Measurements from ENCODE around the gene SCARB2. TPM values are rescaled to one million over a fixed set of nuclear protein-coding genes. Genes with fewer than 3 reads are reported as not detected.

SCARB2 gene
- total RNA-seq, 1 experiment from 2014 or later: 51.3 TPM

DNA sequence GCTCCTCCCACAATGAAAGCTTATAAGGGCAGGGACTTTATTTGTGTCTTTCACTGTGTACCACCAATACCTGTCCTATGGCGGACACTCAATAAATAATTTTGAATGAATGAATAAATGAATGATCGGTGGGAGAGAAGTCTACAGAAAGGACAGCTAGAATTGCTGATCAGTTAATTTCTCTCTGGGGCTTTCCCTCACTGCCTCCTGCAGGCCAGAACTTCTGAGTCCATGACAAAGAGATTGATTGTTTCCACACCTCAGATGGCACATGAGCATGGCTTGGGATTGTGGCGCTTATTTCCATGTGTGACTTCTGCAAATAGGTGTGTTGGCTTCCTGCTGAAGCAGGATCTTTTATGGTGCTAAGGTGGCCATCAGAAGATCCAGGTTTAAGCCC, 44.2 kb upstream of the SCARB2 start:
- no peaks in the 10 kb centered on the region for H3K9me3 ChIP-seq (ENCODE audit: control insufficient read depth in 1 of 2, insufficient read depth in 1 of 2, low read depth in 1 of 2, low read length in 2 of 2)
- ATAC-seq: no peak
- H2AFZ ChIP-seq (ENCODE audit: low read depth, low read length, poor library complexity, severe bottlenecking): no peak overlapping the region
- no peaks in the 10 kb centered on the region for H4K20me1 ChIP-seq (ENCODE audit: insufficient read depth)
- no peak overlapping the region for H3K9ac ChIP-seq (ENCODE audit: low read length)
- CTCF ChIA-PET: interaction anchor here (1.5 kb wide), 1 partner anchor 120 kb away, joined by 3 read pairs; no protein-coding TSS in a partner anchor
- TF ChIP-seq SIN3A (IDR thresholded peaks at IDR 0.05; ENCODE audit: low read depth): no peak
- no peak for TF ChIP-seq RAD21 (IDR thresholded peaks at IDR 0.05; ENCODE audit: low read depth)
- no peak for TF ChIP-seq YY1 (IDR thresholded peaks at IDR 0.05; ENCODE audit: extremely low read depth, insufficient replicate concordance, low read depth, low read length)
- no peak for TF ChIP-seq CBX3 (IDR thresholded peaks at IDR 0.05; ENCODE audit: low read depth)
- TF ChIP-seq ZFX (IDR thresholded peaks at IDR 0.05): no peak
- no peak for TF ChIP-seq FOSL1 (IDR thresholded peaks at IDR 0.05; ENCODE audit: low read depth)
- TF ChIP-seq EZH2 (IDR thresholded peaks at IDR 0.05): no peak
- TF ChIP-seq, protein P1, sequence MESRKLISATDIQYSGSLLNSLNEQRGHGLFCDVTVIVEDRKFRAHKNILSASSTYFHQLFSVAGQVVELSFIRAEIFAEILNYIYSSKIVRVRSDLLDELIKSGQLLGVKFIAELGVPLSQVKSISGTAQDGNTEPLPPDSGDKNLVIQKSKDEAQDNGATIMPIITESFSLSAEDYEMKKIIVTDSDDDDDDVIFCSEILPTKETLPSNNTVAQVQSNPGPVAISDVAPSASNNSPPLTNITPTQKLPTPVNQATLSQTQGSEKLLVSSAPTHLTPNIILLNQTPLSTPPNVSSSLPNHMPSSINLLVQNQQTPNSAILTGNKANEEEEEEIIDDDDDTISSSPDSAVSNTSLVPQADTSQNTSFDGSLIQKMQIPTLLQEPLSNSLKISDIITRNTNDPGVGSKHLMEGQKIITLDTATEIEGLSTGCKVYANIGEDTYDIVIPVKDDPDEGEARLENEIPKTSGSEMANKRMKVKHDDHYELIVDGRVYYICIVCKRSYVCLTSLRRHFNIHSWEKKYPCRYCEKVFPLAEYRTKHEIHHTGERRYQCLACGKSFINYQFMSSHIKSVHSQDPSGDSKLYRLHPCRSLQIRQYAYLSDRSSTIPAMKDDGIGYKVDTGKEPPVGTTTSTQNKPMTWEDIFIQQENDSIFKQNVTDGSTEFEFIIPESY (IDR thresholded peaks at IDR 0.05; ENCODE audit: extremely low read depth, insufficient replicate concordance, low read length): no peak
- TF ChIP-seq, protein P2, sequence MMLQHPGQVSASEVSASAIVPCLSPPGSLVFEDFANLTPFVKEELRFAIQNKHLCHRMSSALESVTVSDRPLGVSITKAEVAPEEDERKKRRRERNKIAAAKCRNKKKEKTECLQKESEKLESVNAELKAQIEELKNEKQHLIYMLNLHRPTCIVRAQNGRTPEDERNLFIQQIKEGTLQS (IDR thresholded peaks at IDR 0.05): no peak
- TF ChIP-seq, protein P3, sequence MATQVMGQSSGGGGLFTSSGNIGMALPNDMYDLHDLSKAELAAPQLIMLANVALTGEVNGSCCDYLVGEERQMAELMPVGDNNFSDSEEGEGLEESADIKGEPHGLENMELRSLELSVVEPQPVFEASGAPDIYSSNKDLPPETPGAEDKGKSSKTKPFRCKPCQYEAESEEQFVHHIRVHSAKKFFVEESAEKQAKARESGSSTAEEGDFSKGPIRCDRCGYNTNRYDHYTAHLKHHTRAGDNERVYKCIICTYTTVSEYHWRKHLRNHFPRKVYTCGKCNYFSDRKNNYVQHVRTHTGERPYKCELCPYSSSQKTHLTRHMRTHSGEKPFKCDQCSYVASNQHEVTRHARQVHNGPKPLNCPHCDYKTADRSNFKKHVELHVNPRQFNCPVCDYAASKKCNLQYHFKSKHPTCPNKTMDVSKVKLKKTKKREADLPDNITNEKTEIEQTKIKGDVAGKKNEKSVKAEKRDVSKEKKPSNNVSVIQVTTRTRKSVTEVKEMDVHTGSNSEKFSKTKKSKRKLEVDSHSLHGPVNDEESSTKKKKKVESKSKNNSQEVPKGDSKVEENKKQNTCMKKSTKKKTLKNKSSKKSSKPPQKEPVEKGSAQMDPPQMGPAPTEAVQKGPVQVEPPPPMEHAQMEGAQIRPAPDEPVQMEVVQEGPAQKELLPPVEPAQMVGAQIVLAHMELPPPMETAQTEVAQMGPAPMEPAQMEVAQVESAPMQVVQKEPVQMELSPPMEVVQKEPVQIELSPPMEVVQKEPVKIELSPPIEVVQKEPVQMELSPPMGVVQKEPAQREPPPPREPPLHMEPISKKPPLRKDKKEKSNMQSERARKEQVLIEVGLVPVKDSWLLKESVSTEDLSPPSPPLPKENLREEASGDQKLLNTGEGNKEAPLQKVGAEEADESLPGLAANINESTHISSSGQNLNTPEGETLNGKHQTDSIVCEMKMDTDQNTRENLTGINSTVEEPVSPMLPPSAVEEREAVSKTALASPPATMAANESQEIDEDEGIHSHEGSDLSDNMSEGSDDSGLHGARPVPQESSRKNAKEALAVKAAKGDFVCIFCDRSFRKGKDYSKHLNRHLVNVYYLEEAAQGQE (IDR thresholded peaks at IDR 0.05; ENCODE audit: low read depth): no peak
- no peak for TF ChIP-seq ELF1 (IDR thresholded peaks at IDR 0.05; ENCODE audit: borderline replicate concordance, low read depth)
- no peak for TF ChIP-seq SRF (IDR thresholded peaks at IDR 0.05; ENCODE audit: low read depth)
- H3K4me3 ChIP-seq (replicated peaks in 1 of 2; ENCODE audit: low read depth in 1 of 2, low read length in 2 of 2): no peak overlapping the region
- RAD21 ChIA-PET (ENCODE audit: low non-redundant PET in 1 of 2, low total read pairs in 2 of 2, uncharacterized antibody in 2 of 2, unreplicated experiment in 2 of 2): no interaction called here
- H3K27ac ChIP-seq (ENCODE audit: low read depth, low read length): no peak overlapping the region
- no peaks in the 10 kb centered on the region for H3K9me2 ChIP-seq (ENCODE audit: insufficient read depth)
- no peaks in the 10 kb centered on the region for H3K27me3 ChIP-seq (ENCODE audit: insufficient read depth, low read length)
- H3K36me3 ChIP-seq (ENCODE audit: control insufficient read depth in 1 of 2, insufficient read depth in 2 of 2, low read length in 2 of 2): no peaks in the 10 kb centered on the region
- DNase-seq (ENCODE audit: low read depth, low spot score): no peak
- intact Hi-C loops (cut with micrococcal nuclease): no loop called here
- BruUV-seq (replicated peaks): no TSS peak
- POLR2A ChIA-PET: no interaction called here
- H3K79me2 ChIP-seq (ENCODE audit: insufficient read depth, low read length): no peaks in the 10 kb centered on the region
- no peak overlapping the region for H3K4me2 ChIP-seq (ENCODE audit: low read length)
- H3K4me1 ChIP-seq (ENCODE audit: control insufficient read depth in 1 of 2, insufficient read depth in 2 of 2, low read length in 2 of 2): no peaks in the 10 kb centered on the region

All from HCT116 (cell line).